Measurements from ENCODE around the gene PYHIN1.
A peak's percentile ranks its signal among the peaks of the same experiment; 100 is the strongest.

The PYHIN1 gene

DNA sequence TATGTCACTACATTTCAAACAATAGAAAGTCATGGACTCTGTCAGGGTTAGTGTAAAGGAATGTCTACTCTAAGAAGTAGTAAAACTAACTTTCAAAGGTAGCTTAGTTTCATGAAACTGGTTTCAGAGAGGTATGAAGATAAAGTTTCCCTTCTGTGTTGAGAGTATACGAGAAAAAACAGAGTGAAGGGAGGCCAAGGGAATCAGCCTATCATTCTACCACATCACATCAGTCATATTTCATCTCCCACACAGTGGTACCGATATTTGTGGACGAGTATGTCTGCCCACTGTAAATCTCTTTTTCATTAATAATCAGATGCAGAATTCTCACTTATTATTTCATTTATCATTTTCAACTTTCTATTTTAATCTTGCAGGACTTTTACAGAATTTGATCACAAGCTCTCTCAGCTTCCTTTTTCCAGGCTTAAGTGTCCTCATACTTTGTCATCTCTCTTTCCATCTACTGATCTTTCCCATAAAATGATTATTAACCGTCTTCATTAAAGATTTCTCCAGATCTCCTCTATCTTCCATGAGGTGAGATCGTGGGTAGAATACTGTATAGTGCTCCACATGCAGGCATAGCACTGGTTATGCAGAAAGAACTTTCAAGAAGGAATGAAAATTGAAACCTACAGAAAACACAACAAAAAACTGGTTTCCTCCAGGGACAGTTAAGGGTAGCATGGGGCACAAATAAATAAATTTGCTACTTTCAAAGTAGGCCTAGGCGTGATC, 66.9 kb downstream of the PYHIN1 start:
- H3K27ac ChIP-seq (ENCODE audit: low read depth, low read length) = no peak overlapping the region
- H4K20me1 ChIP-seq (ENCODE audit: control insufficient read depth, insufficient read depth, low read depth, low read length) = no peaks in the 10 kb centered on the region
- H3K36me3 ChIP-seq (ENCODE audit: control insufficient read depth, low read length) = no peaks in the 10 kb centered on the region
- peaks cover 20% of the 10 kb centered on the region for H3K4me1 ChIP-seq (ENCODE audit: control insufficient read depth, low read length)
- no peak overlapping the region for H3K4me3 ChIP-seq (ENCODE audit: low read length)
- H3F3A ChIP-seq (ENCODE audit: control insufficient read depth, insufficient read depth) = no peaks in the 10 kb centered on the region
- no peaks in the 10 kb centered on the region for H3K9me2 ChIP-seq (replicated peaks; ENCODE audit: control insufficient read depth, low read length)
- H3K27me3 ChIP-seq (ENCODE audit: control insufficient read depth, low read length) = no peaks in the 10 kb centered on the region
- H3K79me2 ChIP-seq (ENCODE audit: control insufficient read depth, low read length) = no peaks in the 10 kb centered on the region
- TF ChIP-seq, protein P1, sequence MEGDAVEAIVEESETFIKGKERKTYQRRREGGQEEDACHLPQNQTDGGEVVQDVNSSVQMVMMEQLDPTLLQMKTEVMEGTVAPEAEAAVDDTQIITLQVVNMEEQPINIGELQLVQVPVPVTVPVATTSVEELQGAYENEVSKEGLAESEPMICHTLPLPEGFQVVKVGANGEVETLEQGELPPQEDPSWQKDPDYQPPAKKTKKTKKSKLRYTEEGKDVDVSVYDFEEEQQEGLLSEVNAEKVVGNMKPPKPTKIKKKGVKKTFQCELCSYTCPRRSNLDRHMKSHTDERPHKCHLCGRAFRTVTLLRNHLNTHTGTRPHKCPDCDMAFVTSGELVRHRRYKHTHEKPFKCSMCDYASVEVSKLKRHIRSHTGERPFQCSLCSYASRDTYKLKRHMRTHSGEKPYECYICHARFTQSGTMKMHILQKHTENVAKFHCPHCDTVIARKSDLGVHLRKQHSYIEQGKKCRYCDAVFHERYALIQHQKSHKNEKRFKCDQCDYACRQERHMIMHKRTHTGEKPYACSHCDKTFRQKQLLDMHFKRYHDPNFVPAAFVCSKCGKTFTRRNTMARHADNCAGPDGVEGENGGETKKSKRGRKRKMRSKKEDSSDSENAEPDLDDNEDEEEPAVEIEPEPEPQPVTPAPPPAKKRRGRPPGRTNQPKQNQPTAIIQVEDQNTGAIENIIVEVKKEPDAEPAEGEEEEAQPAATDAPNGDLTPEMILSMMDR (IDR thresholded peaks at IDR 0.05; ENCODE audit: low read depth, low read length, poor library complexity, severe bottlenecking) = no peak
- no peak for TF ChIP-seq EZH2phosphoT487 (IDR thresholded peaks at IDR 0.05; ENCODE audit: borderline replicate concordance, low read length)
- no peaks in the 10 kb centered on the region for H3K9me3 ChIP-seq (ENCODE audit: control insufficient read depth, insufficient read depth, low read length)
- peak overlapping the region; percentile 41; the same call in 1 of the 2 replicates for H3K4me2 ChIP-seq (ENCODE audit: low read length)

DNA sequence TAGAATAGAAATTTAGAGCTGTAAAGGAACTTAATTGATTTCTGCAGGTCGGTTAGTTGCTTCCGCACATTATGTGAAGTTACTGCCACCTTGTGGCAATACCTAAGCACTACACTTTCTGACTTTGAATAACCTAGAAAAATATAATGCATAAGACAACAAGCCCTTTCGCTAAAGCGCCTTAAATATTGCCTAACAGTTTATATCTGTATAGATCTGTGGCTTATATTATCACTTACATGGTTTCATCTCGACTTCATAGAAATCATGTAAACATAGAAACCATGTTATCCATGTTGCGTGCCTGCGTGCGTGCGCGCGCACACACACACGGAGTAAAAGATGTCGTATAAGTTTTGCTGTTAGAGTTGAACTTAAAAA, 67.4 kb downstream of the PYHIN1 start:
- Histone ChIP-seq H3K27ac (ENCODE audit: low read depth, low read length) (no peak overlapping the region), H3K4me1 (ENCODE audit: control insufficient read depth, low read length) (peaks cover 20% of the 10 kb centered on the region), H3F3A (ENCODE audit: control insufficient read depth, insufficient read depth) (no peaks in the 10 kb centered on the region), H3K27me3 (ENCODE audit: control insufficient read depth, low read length) (no peaks in the 10 kb centered on the region), H4K20me1 (ENCODE audit: control insufficient read depth, insufficient read depth, low read depth, low read length) (no peaks in the 10 kb centered on the region), H3K79me2 (ENCODE audit: control insufficient read depth, low read length) (no peaks in the 10 kb centered on the region), H3K9me3 (ENCODE audit: control insufficient read depth, insufficient read depth, low read length) (no peaks in the 10 kb centered on the region), H3K4me2 (ENCODE audit: low read length) (peak overlapping the region; percentile 41; the same call in 1 of the 2 replicates), H3K4me3 (ENCODE audit: low read length) (no peak overlapping the region), H3K36me3 (ENCODE audit: control insufficient read depth, low read length) (no peaks in the 10 kb centered on the region), H3K9me2 (replicated peaks; ENCODE audit: control insufficient read depth, low read length) (no peaks in the 10 kb centered on the region)
- no peak for TF ChIP-seq EZH2phosphoT487 (IDR thresholded peaks at IDR 0.05; ENCODE audit: borderline replicate concordance, low read length)
- TF ChIP-seq, protein P1 (IDR thresholded peaks at IDR 0.05; ENCODE audit: low read depth, low read length, poor library complexity, severe bottlenecking) = peak; percentile 76

DNA sequence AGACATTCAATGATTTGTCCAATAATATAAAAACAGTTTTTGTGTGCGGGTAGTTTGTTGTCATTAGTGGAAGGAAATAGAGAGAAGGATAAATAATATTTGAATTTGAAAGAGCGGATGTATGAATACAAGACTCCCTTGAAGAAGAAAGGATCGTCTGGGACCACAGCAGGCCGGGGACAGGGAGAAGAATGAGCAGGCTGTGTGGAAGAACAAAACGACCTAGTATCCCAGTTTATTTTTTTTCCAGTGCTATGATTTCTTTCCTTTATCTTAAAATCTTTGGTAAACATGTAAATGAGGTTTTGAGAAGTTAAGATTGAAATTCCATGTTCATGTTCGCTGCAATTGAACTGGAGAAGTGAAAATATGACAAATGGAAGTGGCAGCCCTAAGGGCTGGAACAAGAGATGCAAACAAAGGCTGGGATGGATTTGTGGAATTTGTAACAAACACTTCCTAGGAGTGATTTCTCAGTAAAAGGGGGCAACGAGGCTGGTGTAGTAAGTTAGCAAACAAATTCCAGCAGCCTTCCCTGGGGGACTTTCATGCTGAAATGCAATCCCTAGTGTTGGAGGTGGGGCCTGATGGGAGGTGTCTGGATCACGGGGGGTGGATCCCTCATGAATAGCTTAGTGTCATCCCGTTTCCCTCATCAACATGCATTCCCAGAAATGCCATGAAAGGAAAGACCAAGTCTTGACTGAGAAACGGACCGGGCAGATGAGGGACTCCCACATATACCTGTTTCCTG, 68.1 kb downstream of the PYHIN1 start:
- H3K27ac ChIP-seq (ENCODE audit: low read depth, low read length) = no peak overlapping the region

More for the DNA sequence above, 68.1 kb downstream of the PYHIN1 start:
- H3K36me3 ChIP-seq (ENCODE audit: control insufficient read depth, low read length) = no peaks in the 10 kb centered on the region
- no peaks in the 10 kb centered on the region for H3K27me3 ChIP-seq (ENCODE audit: control insufficient read depth, low read length)
- no peaks in the 10 kb centered on the region for H3F3A ChIP-seq (ENCODE audit: control insufficient read depth, insufficient read depth)
- no peak overlapping the region for H3K4me2 ChIP-seq (ENCODE audit: low read length)
- no peaks in the 10 kb centered on the region for H3K9me3 ChIP-seq (ENCODE audit: control insufficient read depth, insufficient read depth, low read length)
- no peaks in the 10 kb centered on the region for H4K20me1 ChIP-seq (ENCODE audit: control insufficient read depth, insufficient read depth, low read depth, low read length)
- no peaks in the 10 kb centered on the region for H3K9me2 ChIP-seq (replicated peaks; ENCODE audit: control insufficient read depth, low read length)
- no peaks in the 10 kb centered on the region for H3K79me2 ChIP-seq (ENCODE audit: control insufficient read depth, low read length)
- H3K4me3 ChIP-seq (ENCODE audit: low read length) = no peak overlapping the region
- H3K4me1 ChIP-seq (ENCODE audit: control insufficient read depth, low read length) = peaks cover 20% of the 10 kb centered on the region
- TF ChIP-seq, protein P1 (IDR thresholded peaks at IDR 0.05; ENCODE audit: low read depth, low read length, poor library complexity, severe bottlenecking) = no peak
- TF ChIP-seq EZH2phosphoT487 (IDR thresholded peaks at IDR 0.05; ENCODE audit: borderline replicate concordance, low read length) = no peak

Data from DOHH2 (cell line).